ENCODE measurements around the gene RNPEPL1. TPM values are rescaled to one million over a fixed set of nuclear protein-coding genes. Genes with fewer than 3 reads are reported as not detected.

RNPEPL1 gene
- total RNA-seq, 2 donors from 2014 or later, result 74.0 to 77.3 TPM

- ATAC-seq (replicated peaks in 1 of 2), result no peak
- no peak overlapping the region for H3K4me3 Mint-ChIP-seq
- H3K4me1 Mint-ChIP-seq (ENCODE audit: low read depth), result no peaks in the 10 kb centered on the region
- no peaks in the 10 kb centered on the region for H3K36me3 Mint-ChIP-seq (ENCODE audit: insufficient read depth in 2 of 2)
- no peak for DNase-seq
- no peaks in the 10 kb centered on the region for H3K9me3 Mint-ChIP-seq
- no peaks in the 10 kb centered on the region for H3K27me3 Mint-ChIP-seq (ENCODE audit: low read depth)
- H3K27ac Mint-ChIP-seq, result no peak overlapping the region
Observed at GRCh38 chr2:240597054-240597418, 28.8 kb downstream of the RNPEPL1 start.

DNA sequence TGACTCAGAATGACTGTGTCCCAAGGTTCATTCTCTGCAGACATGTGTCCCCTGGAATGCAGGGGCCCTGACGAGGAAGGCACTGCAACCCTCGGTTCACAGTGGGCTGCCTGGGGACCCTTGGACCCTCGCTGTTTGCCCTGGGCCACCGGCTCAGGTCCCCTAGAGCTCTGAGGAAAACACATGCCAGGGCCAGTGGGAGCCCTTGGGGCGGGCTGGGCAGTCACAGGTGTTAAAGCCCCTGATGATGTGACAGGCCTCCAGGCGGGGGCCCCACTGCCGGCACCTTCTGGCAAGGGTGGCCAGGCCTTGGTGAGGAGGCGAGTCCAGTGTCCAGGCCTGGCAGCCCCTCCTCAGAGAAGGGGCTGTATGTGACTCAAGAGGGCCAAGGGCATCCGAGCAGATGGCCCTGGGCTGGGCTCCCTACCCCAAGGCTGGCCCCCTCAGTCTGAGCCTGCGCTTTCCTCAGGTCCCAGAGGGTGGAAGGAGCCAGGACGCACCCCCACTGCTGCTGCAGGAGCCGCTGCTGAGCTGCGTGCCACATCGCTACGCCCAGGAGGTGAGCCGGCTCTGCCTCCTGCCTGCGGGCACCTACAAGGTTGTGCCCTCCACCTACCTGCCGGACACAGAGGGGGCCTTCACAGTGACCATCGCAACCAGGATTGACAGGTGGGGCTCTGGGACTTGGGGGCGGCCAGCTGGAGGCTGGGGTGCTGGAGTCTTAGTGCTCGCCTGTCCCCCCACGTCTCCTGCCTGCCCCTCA, 29.3 kb downstream of the RNPEPL1 start:
- Mint-ChIP-seq H3K27ac (no peak overlapping the region), H3K27me3 (ENCODE audit: low read depth) (no peaks in the 10 kb centered on the region), H3K36me3 (ENCODE audit: insufficient read depth in 2 of 2) (no peaks in the 10 kb centered on the region), H3K4me3 (no peak overlapping the region), H3K4me1 (ENCODE audit: low read depth) (no peaks in the 10 kb centered on the region), H3K9me3 (no peaks in the 10 kb centered on the region)
- ATAC-seq (replicated peaks in 1 of 2), result no peak
- DNase-seq, result no peak

- no peaks in the 10 kb centered on the region for H3K4me1 Mint-ChIP-seq (ENCODE audit: low read depth)
- H3K4me3 Mint-ChIP-seq, result no peak overlapping the region
- no peaks in the 10 kb centered on the region for H3K36me3 Mint-ChIP-seq (ENCODE audit: insufficient read depth in 2 of 2)
- ATAC-seq (replicated peaks in 1 of 2), result no peak
- H3K27ac Mint-ChIP-seq, result no peak overlapping the region
- DNase-seq, result no peak
- no peaks in the 10 kb centered on the region for H3K27me3 Mint-ChIP-seq (ENCODE audit: low read depth)
- no peaks in the 10 kb centered on the region for H3K9me3 Mint-ChIP-seq
Observed at GRCh38 chr2:240598311-240598911, 30.1 kb downstream of the RNPEPL1 start.

DNA sequence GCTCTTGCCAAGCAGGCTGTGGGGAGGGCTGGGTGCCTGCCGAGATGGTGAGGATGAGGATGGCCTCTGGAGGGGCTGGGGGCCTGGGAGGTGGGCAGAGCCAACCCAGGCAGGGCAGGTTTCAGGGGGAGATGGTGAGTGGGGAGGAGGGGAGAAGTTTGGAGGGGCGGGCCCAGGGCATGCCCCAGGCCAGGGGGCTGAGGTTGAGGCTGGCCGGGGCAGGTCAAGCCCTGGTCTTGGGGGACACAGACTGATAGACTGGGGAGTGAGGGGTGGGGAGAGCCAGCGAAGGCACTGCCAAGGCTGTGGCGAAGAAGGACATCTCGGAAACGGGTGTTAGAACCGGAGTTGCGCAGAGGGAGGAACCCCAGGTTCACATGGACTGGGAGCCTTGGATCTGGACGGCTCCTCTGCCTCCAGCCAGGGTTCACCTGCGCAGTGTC, 30.9 kb downstream of the RNPEPL1 start:
- Mint-ChIP-seq H3K9me3 (no peaks in the 10 kb centered on the region), H3K36me3 (ENCODE audit: insufficient read depth in 2 of 2) (no peaks in the 10 kb centered on the region), H3K27me3 (ENCODE audit: low read depth) (no peaks in the 10 kb centered on the region), H3K4me1 (ENCODE audit: low read depth) (no peaks in the 10 kb centered on the region), H3K27ac (no peak overlapping the region), H3K4me3 (no peak overlapping the region)
- no peak for DNase-seq
- no peak for ATAC-seq (replicated peaks in 1 of 2)

GRCh38 chr2:240600451-240600961, 32.2 kb downstream of the RNPEPL1 start:
- H3K27me3 Mint-ChIP-seq (ENCODE audit: low read depth), result no peaks in the 10 kb centered on the region
- H3K27ac Mint-ChIP-seq, result no peak overlapping the region
- H3K4me1 Mint-ChIP-seq (ENCODE audit: low read depth), result no peaks in the 10 kb centered on the region
- no peaks in the 10 kb centered on the region for H3K36me3 Mint-ChIP-seq (ENCODE audit: insufficient read depth in 2 of 2)
- no peak overlapping the region for H3K4me3 Mint-ChIP-seq
- H3K9me3 Mint-ChIP-seq, result no peaks in the 10 kb centered on the region
- ATAC-seq (replicated peaks in 1 of 2), result no peak
- no peak for DNase-seq

DNA sequence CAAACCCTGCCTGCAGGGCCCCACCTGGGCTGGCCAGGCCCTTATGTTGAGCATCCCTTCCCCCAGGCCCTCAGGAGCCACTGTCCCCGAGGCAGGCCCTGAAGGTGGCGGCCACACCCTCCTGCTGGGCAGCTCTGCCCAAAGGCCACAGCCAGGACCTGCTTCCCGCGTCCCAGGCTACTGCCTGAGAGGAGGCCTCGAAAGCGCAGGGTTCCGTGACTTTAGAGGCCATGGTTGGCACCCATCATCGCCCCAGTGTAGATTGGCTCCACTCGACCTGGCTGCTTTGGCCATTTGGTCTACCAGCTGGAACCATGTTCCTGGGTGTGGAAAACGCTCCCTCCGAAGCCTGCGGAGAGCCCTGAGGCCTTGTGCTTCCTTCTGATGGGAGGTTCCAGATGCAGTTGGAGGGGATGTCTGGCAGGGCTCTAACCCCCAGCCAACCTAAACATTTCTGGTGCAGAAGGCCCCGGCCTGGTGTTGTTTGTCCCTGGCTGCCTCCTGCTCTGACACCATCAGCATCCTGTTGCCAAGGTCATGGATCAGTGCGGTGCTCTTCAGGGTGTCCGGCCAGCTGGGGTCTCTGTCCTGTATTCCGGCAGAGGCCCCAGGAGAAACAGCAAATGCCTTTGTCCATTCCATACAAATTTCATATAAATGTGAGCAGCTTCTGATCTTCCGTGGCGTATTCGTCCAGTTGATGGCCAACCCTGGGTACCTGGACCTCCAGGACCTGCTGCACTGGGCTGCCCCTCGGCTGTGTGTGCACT, 33.0 kb downstream of the RNPEPL1 start:
- ATAC-seq (replicated peaks in 1 of 2) (no peak), DNase-seq (no peak)
- H3K36me3 Mint-ChIP-seq (ENCODE audit: insufficient read depth in 2 of 2), result no peaks in the 10 kb centered on the region
- no peak overlapping the region for H3K4me3 Mint-ChIP-seq
- no peaks in the 10 kb centered on the region for H3K27me3 Mint-ChIP-seq (ENCODE audit: low read depth)
- H3K9me3 Mint-ChIP-seq, result no peaks in the 10 kb centered on the region
- no peak overlapping the region for H3K27ac Mint-ChIP-seq
- no peaks in the 10 kb centered on the region for H3K4me1 Mint-ChIP-seq (ENCODE audit: low read depth)

DNA sequence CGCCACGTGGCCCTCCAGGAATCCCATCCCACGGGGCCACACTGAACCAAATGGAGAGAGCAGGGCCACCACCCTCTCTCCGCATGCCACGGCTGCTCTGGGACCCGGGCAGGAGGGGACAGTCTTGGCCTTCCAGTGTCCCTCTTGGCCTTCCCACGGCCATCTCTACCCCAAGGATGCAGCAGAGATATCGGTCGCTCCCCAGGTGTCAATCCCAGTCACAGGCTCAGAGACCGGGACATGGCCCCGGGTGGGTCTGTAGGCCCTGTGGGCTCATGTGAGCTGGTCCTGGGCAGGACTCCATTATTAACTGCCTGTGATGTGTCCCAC, 33.5 kb downstream of the RNPEPL1 start:
- Mint-ChIP-seq H3K4me3 (no peak overlapping the region), H3K9me3 (no peaks in the 10 kb centered on the region), H3K27me3 (ENCODE audit: low read depth) (no peaks in the 10 kb centered on the region), H3K36me3 (ENCODE audit: insufficient read depth in 2 of 2) (no peaks in the 10 kb centered on the region), H3K4me1 (ENCODE audit: low read depth) (no peaks in the 10 kb centered on the region), H3K27ac (no peak overlapping the region)
- DNase-seq, result no peak
- no peak for ATAC-seq (replicated peaks in 1 of 2)

GRCh38 chr2:240602266-240603050, 34.2 kb downstream of the RNPEPL1 start:
- H3K27ac Mint-ChIP-seq, result no peak overlapping the region
- H3K4me3 Mint-ChIP-seq, result no peak overlapping the region
- no peak for DNase-seq

DNA sequence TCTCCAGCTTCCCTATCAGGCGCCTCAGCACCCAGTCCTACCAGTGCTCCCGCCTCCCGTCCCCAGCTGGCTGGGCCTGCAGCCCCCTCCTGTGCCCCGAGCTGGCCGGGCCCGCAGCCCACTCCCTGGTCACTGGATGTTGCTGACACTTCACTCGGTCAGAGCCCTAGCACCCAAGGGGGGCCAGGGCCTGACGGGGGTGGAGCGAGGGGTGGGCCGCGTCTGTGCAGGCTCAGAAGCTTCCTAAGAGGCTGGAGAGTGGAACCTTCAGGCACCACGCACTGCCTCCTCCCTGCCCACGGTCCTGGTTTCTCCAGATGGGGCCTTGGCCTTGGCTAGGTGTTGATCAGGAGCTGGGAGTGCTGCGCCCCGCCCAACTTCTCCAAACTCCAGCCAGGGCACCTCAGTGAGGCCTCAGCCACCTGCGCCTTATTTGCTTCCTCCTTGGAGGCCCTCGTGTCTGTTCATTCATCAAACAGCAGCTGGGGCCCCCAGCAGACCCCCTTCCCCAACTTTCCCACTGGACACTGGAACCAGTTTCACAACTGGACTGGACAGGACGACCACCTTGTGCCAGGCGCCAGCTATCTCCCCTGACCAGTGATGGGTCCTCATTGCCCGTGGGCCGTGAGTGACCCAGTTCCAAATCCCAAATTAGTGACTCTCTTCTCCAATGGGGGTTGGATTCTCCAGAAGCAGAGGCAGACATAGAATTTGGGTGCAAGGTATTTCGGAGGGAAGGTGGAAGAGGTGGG, 35.0 kb downstream of the RNPEPL1 start:
- Mint-ChIP-seq H3K9me3 (no peaks in the 10 kb centered on the region), H3K27ac (no peak overlapping the region), H3K27me3 (ENCODE audit: low read depth) (no peaks in the 10 kb centered on the region), H3K36me3 (ENCODE audit: insufficient read depth in 2 of 2) (no peaks in the 10 kb centered on the region), H3K4me1 (ENCODE audit: low read depth) (no peaks in the 10 kb centered on the region), H3K4me3 (no peak overlapping the region)
- DNase-seq (no peak), ATAC-seq (replicated peaks in 1 of 2) (no peak)

More at GRCh38 chr2:240602266-240603050, 34.2 kb downstream of the RNPEPL1 start:
- Mint-ChIP-seq H3K36me3 (ENCODE audit: insufficient read depth in 2 of 2) (no peaks in the 10 kb centered on the region), H3K9me3 (no peaks in the 10 kb centered on the region), H3K27me3 (ENCODE audit: low read depth) (no peaks in the 10 kb centered on the region), H3K4me1 (ENCODE audit: low read depth) (no peaks in the 10 kb centered on the region)
- no peak for ATAC-seq (replicated peaks in 1 of 2)

DNA sequence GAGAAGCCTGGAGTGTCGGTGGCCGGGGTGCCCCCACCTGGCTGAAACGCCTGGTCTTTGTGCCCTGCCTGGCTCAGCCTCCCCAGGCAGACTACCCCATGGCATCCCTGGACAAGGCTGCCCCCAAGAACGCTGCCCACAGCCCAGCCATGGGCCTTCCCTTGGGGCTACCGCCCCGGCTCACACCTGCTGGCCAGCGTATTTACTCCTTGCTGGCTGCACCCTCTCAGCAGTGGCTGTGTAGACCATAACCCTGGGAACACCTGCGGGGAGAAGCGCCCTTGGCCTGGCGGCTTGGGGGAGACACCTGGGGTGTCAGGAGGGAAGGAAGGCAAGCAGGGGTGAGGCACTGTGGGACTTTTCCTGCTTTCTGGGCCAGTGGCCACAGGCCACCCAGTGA, 35.6 kb downstream of the RNPEPL1 start:
- no peaks in the 10 kb centered on the region for H3K27me3 Mint-ChIP-seq (ENCODE audit: low read depth)
- no peaks in the 10 kb centered on the region for H3K9me3 Mint-ChIP-seq
- H3K4me1 Mint-ChIP-seq (ENCODE audit: low read depth), result no peaks in the 10 kb centered on the region
- no peaks in the 10 kb centered on the region for H3K36me3 Mint-ChIP-seq (ENCODE audit: insufficient read depth in 2 of 2)
- DNase-seq (no peak), ATAC-seq (replicated peaks in 1 of 2) (no peak)
- H3K4me3 Mint-ChIP-seq, result no peak overlapping the region
- H3K27ac Mint-ChIP-seq, result no peak overlapping the region

DNA sequence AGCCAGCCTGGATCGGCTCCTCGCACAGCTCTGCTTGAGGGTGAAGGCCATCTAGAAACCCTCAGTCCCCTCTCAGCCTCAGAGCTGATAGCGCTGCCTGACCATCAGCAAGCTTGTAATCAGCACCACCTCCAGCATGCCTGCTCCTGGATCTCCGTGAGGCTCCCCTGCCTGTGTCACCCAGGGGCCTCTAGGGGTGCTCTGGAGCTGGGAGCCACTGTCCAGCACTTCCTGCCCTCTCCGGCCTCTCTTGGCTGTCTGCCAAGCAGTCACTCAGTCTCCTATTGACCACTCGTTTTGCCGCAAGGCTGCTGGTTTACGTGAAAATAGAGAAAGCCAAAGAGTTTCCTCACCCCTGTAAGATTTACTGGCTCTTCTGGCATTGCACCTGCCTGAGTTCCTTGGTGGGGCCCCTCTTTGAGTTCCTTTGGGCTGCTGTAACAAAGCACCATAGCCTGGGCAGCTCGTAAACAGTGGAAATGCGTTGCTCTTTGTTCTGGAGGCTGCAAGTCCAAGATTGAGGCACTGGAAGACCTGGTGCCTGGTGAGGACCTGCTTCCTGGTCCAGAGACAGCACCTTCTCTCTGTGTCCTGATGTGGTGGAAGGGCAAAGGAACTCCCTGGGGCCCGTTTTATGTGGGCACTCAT, 36.1 kb downstream of the RNPEPL1 start:
- Mint-ChIP-seq H3K9me3 (no peaks in the 10 kb centered on the region), H3K36me3 (ENCODE audit: insufficient read depth in 2 of 2) (no peaks in the 10 kb centered on the region), H3K27me3 (ENCODE audit: low read depth) (no peaks in the 10 kb centered on the region), H3K4me1 (ENCODE audit: low read depth) (no peaks in the 10 kb centered on the region), H3K4me3 (no peak overlapping the region), H3K27ac (peak overlapping the region; percentile 59)
- ATAC-seq (replicated peaks in 1 of 2), result peak in 1 of 2 donors; percentile 41
- no peak for DNase-seq
